HG03571 (cell line): ENCODE measurements around the gene AGO3.
"Not testable (repeated sequence)": the region's sequence is repeated elsewhere in the genome, so short reads cannot be mapped to it uniquely, and the experiment has no call there.

ENCODE experiments used
- ATAC-seq: cut with Tn5 transposase; IDR thresholded peaks from one replicate; pipeline ENCODE4 v1.9.1; 2021; ENCODE audit not compliant: unreplicated experiment

AGO3 gene

GRCh38 chr1:35924838-35925237 lies 6.1 kb upstream of the AGO3 start:
- no peak for ATAC-seq

- ATAC-seq: no peak
Observed at GRCh38 chr1:35925741-35926140, 5.2 kb upstream of the AGO3 start.

- no peak for ATAC-seq
Observed at GRCh38 chr1:35927472-35927871, 3.4 kb upstream of the AGO3 start.

GRCh38 chr1:35929730-35930592 lies 944 bp upstream of the AGO3 start:
- no peak for ATAC-seq

GRCh38 chr1:35931446-35932157 lies 697 bp downstream of the AGO3 start:
- ATAC-seq: peak; percentile 28

- no peak for ATAC-seq
Observed at GRCh38 chr1:35932158-35932636, 1.3 kb downstream of the AGO3 start.

GRCh38 chr1:35932941-35933340 lies 2.0 kb downstream of the AGO3 start:
- ATAC-seq: no peak

- ATAC-seq: no peak
Observed at GRCh38 chr1:35935442-35936388, 4.8 kb downstream of the AGO3 start.

GRCh38 chr1:35936838-35937237 lies 5.9 kb downstream of the AGO3 start:
- no peak for ATAC-seq

- ATAC-seq: no peak
Observed at GRCh38 chr1:35939484-35939883, 8.6 kb downstream of the AGO3 start.

GRCh38 chr1:35945327-35945726 lies 14.4 kb downstream of the AGO3 start:
- no peak for ATAC-seq

- ATAC-seq: no peak
Observed at GRCh38 chr1:35947547-35947946, 16.6 kb downstream of the AGO3 start.

- ATAC-seq: no peak
Observed at GRCh38 chr1:35958558-35958957, 27.7 kb downstream of the AGO3 start.

- no peak for ATAC-seq
Observed at GRCh38 chr1:35959304-35959703, 28.4 kb downstream of the AGO3 start.

GRCh38 chr1:35962952-35963351 lies 32.0 kb downstream of the AGO3 start:
- ATAC-seq: no peak

- not testable (repeated sequence) for ATAC-seq
Observed at GRCh38 chr1:35964277-35964676, 33.4 kb downstream of the AGO3 start.

- ATAC-seq: no peak
Observed at GRCh38 chr1:35968396-35968795, 37.5 kb downstream of the AGO3 start.

- ATAC-seq: no peak
Observed at GRCh38 chr1:35971601-35972000, 40.7 kb downstream of the AGO3 start.

- not testable (repeated sequence) for ATAC-seq
Observed at GRCh38 chr1:35972631-35973030, 41.7 kb downstream of the AGO3 start.

- ATAC-seq: no peak
Observed at GRCh38 chr1:35980090-35980489, 49.2 kb downstream of the AGO3 start.

- no peak for ATAC-seq
Observed at GRCh38 chr1:35988237-35988636, 57.3 kb downstream of the AGO3 start.
